T-helper 22 cell (primary cell): ENCODE results near the gene GOLPH3L.
"Not testable (repeated sequence)": the region's sequence is repeated elsewhere in the genome, so short reads cannot be mapped to it uniquely, and the experiment has no call there.

ENCODE experiments used
- DNase-seq: peaks from one replicate; pipeline ENCODE4 v3.0.0-alpha.2; 2020; ENCODE audit warnings: low read depth

The GOLPH3L gene

DNA sequence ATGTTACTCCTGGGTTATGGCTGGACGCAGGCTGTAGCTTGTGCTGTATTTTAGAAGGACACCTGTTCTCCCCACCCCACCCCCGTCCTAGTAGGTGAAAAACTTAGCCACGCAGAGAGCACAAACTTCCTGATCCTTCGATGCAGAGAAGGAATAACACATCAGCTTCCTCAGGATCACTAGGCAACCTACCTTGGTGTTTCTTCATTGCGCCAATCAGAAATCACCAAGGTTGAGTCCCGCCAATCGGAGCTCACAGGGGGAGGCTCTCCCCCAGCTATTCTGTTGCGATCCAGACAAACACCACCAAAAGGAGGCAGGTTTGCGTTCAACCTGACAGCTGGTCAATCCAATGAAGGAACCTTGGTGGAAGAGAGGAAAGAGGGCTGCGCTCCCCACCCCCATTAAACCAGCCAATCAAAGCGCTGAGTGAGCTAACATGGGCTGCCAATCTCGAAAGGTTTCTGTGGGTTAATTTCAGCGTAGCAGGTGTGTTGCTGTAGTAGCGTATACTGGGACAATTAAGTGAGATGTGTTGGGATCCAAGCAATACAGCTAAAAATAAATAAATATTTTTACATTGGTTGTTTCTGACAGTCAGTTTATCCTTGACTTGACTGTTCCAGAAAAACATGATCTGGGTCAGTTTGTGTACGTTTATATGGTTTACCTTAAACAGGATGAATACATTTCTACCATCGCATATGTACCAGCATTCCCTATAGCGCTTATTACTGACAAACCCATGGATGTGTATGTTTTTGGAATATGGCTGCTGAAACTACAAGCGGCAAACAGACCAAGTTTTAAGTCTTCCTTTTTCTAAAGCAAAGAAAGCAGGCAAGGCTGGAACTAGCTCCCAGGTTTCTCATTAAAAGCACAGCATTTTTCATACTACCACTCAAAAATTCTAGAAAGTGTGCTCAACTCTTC, at the start of gene GOLPH3L:
GOLPH3L (minus strand) TSS at position 160 of the 933 bp plus-strand sequence. CDS start 2,316 bp downstream, outside the sequence.
- DNase-seq = peak; percentile 87

DNA sequence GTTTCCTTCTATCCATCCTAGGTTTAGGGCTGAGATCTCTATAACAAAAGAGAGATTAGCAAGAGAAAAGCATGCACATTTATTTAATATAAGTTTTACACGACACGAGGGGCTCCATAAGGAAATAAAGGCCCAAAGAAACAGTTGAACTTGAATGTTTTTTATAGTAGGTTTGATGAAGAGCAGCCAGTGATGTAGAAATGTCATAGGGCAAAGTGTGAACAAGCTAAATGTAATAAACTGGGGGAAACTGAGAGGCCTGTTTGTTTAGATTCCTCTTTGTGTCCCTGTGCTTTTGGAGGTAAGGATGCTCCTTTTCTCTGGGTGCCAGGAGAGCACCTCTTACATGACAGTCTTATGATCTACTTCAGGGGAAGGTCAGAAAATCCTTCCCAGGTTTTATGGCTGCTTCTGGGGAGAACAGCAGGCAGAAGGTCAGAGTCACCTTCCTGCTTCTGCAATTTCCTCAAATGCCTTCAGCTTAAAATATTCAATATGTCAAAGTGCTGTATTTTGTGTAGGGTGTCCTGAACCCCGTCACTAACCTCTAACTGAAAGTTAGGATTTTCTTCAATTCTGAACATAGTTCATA, 33.3 kb upstream of the GOLPH3L start:
- DNase-seq = no peak

DNA sequence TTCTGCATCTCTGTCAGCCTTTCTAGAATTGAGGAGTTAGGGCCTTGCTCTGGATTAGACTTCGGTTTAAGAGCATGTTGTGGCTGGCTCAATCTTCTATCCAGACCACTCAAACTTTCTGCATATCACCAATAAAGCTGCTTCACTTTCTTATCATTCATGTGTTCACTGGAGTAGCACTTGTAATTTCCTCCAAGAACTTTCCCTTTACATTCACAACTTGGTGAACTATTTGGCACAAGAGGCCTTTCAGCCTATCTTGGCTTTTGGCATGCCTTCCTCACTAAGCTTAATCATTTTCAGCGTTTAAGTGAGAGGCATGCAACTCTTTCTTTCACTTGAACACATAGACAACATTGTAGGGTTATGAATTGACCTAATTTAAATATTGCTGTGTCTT, 27.4 kb upstream of the GOLPH3L start:
- DNase-seq = no peak

DNA sequence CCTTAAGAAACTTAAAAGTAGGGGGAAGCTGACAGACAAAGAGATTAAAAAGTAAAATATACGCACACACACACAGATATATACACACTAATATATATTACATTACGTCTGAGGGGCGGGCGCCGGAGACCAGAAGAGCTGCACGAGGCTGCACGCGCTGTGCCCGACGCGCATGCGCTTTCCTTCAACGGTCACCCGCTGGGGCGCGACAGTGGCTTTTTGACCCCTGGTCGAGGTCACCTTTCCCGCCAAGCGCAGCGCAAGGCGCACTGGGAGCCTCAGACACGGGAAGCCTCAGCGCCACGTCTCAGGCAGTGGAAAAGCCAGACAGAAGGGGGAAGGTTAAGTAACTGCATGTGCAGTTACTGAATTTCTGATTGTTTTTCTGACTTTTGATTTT, 23.7 kb upstream of the GOLPH3L start, which contains the start of gene HORMAD1:
HORMAD1 (minus strand) TSS at position 193 of the 400 bp plus-strand sequence. CDS start 1,390 bp downstream, outside the sequence.
- DNase-seq = no peak

DNA sequence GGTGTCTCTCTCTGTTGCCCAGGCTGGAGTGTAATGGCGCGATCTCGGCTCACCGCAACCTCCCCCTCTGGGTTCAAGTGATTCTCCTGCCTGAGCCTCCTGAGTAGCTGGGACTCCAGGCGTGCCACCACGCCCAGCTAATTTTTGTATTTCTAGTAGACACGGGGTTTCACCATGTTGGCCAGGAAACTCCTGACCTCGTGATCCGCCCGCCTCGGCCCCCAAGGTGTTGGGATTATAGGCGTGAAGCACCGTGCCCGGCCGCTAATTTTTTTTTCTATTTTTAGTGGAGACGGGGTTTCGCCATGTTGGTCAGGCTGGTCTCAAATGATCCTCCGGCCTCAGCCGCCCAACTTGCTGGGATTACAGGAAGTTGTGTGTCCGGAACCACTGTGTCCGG, 23.1 kb upstream of the GOLPH3L start:
- no peak for DNase-seq

DNA sequence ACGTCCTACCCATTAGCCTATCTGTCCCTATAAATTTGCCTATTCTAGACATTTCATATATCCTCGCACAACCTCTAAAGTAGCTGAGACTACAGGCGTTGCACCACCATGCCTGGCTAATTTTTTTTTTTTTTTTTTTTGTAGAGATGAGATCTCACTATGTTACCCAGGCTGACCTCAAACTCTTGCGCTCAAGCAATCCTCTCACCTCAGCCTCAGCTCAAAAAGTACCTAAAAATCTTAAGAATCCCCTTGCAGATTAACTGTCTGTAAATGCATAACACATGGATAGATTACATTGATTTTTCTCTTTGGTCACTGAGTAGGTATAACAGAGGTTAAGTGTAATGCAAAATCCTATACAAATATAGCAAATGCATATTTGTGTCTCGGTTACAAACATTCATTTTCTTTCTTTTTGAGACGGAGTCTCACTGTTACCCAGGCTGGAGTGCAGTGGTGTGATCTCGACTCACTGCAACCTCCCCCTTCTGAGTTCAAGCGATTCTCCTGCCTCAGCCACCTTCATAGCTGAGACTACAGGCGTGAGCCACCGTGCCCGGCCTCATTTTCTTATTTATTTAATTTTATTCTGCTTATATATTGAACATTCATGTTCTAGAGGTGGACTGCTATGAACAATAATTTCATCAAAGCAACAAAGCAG, 21.4 kb upstream of the GOLPH3L start:
- no peak for DNase-seq

DNA sequence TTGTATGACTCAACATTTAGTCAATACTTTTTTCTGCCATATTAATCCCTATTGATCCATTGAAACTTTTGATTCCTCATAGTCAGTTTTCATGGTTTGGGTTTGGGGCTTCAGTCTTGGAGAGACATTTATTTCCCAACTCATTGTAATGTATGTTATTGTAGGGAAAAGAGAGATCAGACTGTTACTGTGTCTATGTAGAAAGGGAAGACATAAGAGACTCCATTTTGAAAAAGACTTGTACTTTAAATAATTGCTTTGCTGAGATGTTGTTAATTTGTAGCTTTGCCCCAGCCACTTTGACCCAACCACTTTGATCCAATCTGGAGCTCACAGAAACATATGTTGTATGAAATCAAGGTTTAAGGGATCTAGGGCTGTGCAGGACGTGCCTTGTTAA, 12.1 kb upstream of the GOLPH3L start:
- not testable (repeated sequence) for DNase-seq

DNA sequence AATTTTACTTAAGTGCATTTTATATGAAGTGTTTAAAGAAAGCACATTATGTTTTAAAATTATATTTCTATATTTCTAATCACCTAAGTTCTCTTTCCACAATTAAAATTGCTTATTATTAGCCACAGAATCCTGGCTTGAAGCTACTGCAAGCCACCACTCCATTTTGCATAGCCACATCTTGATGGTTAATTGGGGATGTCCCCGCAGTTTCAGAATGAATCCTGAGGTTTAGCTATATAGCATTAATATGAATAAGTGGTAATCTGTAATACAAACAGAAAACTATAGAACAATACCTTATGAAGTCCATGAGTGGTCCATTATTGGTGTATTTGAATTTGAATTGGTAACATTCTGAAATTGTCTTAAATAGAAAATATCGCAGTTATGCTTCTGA, 11.6 kb upstream of the GOLPH3L start:
- no peak for DNase-seq

DNA sequence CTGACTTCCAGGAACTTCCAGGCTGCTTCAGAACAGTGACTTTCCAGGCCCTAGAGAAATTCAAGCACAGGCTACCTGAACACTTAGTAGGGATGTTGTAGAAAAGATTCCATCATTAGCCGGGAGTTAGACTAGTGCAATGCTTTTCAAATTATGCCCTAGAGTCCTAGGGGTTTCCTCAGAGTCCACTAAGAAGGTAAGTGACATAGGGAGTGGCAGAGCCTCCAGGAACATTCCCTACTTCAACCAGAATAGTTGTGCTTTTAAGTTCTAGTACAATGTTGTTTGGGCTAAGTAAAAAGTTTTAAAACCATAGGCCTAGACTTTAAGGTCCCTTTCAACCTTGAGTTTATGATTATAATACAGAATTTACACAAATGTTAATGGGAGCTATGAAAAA, 9.1 kb upstream of the GOLPH3L start:
- DNase-seq = no peak

DNA sequence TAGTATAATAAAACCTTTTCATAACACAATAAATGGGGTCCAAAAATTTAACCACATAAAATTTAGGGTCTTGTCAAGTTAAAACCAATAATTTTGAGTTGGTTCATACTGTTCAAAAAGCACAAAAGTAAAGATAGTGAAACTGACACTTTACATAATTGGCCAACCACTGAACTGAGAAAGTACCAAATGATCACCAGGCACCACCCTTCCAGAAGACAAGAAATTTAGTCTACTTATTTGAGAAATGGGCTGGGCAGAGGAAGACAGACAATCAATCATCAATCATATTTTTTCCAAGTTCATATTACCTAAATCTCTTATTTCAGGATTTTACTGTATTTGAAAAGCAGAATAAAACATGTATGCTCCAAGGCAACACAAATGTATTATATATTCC, 6.5 kb upstream of the GOLPH3L start:
- DNase-seq = no peak

DNA sequence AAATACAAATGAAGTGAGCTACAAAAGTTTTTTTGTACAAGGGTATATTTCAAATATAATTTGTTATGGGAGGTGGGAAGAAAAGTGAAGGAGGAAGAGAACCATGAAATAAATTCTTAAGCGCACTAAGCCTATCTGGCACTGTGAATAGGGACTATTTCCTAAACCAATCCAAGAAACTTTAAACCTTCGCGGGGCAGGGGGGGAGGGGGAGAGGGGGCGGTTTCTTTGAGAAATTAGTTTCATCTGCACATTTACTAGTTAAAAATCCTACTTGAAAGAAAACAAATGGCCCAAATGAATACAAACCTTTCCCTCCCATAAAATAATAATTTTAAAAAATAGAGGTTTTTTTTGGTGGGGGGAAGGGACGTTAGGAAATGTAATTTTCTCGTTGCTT, 364 bp downstream of the GOLPH3L start:
- no peak for DNase-seq

DNA sequence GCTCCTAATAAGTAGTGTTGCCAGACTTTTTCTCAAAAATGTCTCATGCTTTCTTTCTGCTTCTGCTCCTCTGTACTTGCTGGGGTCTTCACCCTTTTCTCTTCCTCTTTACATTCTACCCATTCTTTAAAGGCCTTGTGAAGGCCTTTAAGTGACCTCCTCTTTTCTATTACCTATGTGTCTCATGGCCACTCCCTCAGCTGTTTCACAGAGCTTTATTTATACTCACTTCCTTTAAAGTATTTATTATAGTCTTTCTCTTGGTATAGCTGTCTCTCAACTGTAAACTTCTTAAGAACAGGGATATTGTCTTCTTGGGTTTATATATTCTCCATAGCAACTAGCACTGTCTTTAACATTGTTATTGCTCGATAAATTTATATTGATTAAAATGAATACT, 792 bp downstream of the GOLPH3L start:
- DNase-seq = no peak

DNA sequence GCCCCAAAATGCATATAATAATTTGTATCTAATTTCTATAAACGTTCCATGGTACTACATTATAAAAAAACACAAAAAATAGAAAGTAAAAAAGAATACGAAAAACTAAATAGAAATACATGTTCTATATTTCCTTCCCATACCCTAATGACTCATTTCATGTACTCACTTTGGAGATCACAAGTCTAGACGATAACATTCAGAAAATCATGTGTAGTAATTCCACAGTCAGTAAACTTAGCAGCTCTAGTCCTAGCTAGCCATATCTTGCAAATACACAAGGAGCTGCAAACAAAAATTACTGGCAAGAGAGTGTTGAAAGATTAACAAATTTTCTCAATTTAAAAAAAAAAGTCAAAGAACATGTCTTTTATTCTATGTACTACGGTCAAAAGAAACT, 1.4 kb downstream of the GOLPH3L start:
- no peak for DNase-seq

DNA sequence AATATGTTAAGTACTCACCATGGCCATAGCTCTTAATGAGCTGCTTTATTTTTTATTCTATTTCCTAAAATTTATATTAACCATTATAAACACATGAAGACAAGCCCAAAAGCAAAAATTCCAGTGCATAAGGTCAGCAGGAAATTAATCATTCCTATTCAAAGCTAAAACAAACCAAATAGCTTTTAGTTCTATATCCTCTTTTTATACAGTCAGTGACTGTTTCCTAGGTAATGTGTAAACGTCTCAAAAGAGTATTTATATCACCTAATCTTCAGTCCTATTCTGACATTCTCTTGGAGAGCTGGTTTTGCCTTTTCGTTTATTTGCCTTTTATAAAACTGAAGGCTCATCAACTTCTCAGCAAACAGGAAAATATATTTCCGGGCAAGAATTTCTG, 4.2 kb downstream of the GOLPH3L start:
- DNase-seq = no peak

DNA sequence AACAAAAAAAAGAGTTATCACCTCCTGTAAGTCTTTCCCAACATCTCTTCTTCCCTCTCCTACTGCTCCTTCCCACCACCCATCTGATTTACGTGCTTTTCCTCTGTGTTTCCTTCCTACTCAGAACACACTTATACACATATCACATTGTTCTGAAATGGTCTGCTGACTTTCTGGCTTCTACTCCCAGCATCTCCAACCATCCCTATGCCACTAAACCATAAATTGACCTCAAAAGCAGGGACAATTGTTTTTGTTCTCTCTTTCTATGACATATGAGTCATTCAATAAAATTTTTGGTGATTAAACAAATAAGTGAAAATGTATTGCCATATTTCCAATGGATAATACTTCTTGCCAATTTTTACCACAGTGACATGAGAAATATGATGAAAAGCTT, 8.2 kb downstream of the GOLPH3L start:
- no peak for DNase-seq

DNA sequence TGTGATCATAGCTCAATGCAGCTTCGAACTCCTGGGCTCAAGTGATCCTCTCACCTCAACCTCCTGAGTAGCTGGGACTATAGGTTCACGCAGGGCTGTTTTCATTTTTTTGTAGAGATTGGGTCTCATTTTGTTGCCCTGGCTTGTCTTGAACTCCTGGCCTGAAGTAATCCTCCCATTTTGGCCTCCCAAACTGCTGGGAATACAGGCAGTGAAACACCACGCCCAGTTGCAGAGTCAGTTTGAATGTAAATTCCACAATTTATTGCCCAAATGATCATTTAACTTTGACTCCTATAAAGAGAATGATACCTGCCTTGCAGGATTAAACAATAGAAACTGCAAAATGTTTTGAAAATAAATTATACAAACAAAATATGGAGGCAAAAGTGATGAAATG, 10.7 kb downstream of the GOLPH3L start:
- DNase-seq = no peak

DNA sequence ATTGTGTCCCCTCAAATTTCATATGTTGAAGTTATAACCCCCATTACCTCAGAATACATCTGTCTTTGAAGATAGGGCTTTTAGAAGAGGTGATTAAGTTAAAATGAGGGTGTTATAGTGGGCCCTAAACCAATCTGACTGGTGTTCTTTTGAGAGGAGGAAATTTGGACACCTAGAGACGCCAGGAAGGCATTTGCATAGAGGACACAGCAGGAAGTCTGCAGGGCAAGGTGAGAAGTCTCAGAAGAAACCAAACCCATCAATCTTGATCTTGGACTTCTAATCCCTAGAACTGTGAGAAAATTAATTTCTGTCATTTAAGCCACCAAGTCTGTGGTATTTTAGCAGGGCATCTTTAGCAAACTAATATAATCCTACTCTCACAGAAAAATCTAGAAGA, 13.0 kb downstream of the GOLPH3L start:
- DNase-seq = no peak

DNA sequence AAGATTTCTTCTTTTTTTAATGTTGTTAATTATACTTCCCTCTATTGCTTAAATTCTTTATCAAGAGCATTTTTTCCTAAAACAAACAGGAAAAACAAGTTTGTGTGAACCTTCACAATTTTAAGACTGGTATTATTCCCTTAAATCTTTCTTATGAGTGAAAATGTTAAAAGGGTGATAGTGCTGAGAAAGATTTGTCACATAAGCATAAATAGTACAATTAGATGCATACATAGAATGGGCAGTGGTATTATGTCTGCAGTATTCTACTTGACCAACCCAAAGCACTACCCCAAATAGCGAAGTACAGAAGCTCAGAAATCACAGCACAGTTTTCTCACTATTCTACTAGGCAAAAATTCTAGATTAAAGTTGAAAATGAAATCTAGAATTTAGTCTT, 18.0 kb downstream of the GOLPH3L start:
- no peak for DNase-seq

DNA sequence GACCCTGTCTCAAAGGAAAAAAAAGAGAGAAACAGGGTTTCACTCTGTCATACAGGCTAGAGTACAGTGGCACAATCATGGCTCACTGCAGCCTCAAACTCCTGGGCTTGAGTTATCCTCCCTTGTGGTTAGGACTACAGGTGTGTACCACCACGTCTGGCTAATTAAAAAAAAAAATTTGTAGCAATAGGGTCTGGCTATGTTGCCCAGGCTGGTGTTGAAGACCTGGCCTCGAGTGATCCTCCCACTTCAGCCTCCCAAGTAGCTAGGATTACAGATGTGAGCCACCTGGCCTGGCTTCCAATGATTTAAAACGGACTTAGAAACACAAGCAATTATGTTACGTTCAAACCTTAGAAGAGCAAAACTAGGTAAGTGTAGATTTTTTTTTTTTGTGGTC, 22.1 kb downstream of the GOLPH3L start:
- no peak for DNase-seq

DNA sequence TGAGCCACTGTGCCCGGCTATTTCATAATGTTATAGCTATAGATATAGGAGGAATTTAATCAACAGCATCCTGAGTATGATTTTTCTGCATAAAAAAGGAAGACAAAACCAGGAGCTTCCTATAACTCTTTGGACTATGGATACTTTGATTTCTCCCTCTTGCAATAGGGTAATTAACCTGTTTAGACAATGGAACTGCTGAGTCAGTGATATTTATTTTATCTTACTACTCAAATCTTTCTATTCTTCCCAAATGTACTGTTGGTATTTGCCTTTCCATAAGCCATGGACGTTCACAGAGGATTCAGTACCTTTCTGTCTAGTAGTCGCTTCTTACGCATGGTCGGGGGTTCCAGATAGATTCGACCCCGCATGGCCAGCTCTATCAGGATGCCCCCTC, 33.6 kb downstream of the GOLPH3L start:
- no peak for DNase-seq

DNA sequence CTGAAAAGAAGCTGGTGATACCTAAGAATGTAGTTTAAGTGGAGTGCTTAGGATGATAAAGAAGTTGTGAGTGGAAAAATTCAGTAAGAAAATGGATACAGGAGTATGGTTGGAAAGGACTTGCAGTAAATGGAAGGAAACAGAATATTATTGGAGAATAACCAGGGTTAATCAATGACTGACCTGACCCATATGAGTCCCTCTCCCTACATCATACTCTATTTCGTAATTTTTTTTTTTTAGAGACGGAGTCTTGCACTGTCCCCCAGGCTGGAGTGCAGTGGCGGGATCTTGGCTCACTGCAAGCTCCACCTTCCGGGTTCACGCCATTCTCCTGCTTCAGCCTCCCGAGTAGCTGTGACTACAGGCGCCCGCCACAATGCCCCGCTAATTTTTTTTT, 34.1 kb downstream of the GOLPH3L start:
- no peak for DNase-seq

DNA sequence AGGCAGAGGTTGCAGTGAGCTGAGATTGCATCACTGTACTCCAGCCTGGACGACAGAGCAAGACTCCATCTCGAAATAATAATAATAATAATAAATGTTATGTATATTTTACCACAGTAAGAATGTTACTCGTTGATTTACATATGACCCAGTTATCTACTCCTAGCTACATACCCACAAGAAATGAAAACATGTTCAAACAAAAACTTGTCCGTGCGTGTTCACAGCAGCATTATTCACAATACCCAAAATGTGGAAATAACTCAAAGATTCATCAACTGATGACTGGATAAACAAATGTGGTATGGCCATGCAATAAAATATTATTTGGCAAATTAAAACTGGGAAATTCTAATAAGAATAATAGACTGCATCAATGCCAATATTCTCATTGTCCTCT, 35.8 kb downstream of the GOLPH3L start:
- DNase-seq = no peak

DNA sequence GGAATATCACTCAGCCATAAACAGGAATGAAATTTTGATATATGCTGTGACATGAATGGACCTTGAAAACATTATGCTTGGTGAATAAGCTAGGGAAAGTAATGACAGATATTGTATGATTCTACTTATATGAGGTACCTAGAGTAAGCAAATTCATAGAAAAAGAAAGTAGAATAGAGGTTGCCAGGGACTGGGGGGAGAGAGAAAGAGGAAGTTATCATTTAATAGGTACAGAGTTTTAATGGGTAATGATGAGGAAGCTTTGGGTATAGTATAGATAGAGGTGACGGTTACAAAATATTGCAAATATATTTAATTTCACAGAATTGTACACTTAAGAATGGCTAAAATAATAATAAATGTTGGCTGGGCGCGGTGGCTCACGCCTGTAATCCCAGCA, 36.4 kb downstream of the GOLPH3L start:
- no peak for DNase-seq
